ENCODE measurements around the gene STAT5B. TPM values are rescaled to one million over a fixed set of nuclear protein-coding genes. Genes with fewer than 3 reads are reported as not detected.
"Not testable (repeated sequence)": the region's sequence is repeated elsewhere in the genome, so short reads cannot be mapped to it uniquely, and the experiment has no call there.

The STAT5B gene
- total RNA-seq, 1 donor from 2014 or later, result 49.2 TPM

- TF ChIP-seq CTCF (conservative IDR thresholded peaks at IDR 0.05), result no peak
- peaks cover 23% of the 10 kb centered on the region for H3K4me1 Mint-ChIP-seq
- DNase-seq (ENCODE audit: low read depth, low spot score), result no peak
- H3K4me3 Mint-ChIP-seq, result no peak overlapping the region
- peaks cover 34% of the 10 kb centered on the region for H3K27me3 Mint-ChIP-seq (ENCODE audit: low read depth)
- H3K9me3 Mint-ChIP-seq, result no peaks in the 10 kb centered on the region
- no peaks in the 10 kb centered on the region for H3K36me3 Mint-ChIP-seq (ENCODE audit: low read depth)
- H3K27ac Mint-ChIP-seq (ENCODE audit: unreplicated experiment), result no peak overlapping the region
Measured at GRCh38 chr17:42187833-42188232, 88.4 kb downstream of the STAT5B start.

GRCh38 chr17:42186191-42186590, 90.0 kb downstream of the STAT5B start:
- Mint-ChIP-seq H3K4me3 (peak overlapping the region; percentile 61), H3K27me3 (ENCODE audit: low read depth) (peaks cover 50% of the 10 kb centered on the region), H3K4me1 (peaks cover 23% of the 10 kb centered on the region)
- H3K27ac Mint-ChIP-seq (ENCODE audit: unreplicated experiment); DNase-seq (ENCODE audit: low read depth, low spot score); H3K36me3 Mint-ChIP-seq (ENCODE audit: low read depth); H3K9me3 Mint-ChIP-seq: not testable (repeated sequence)

- peaks cover 23% of the 10 kb centered on the region for H3K4me1 Mint-ChIP-seq
- TF ChIP-seq CTCF (conservative IDR thresholded peaks at IDR 0.05), result no peak
- DNase-seq (ENCODE audit: low read depth, low spot score), result no peak
- H3K27me3 Mint-ChIP-seq (ENCODE audit: low read depth), result peaks cover 54% of the 10 kb centered on the region
- peak overlapping the region; percentile 61 for H3K4me3 Mint-ChIP-seq
- no peaks in the 10 kb centered on the region for H3K36me3 Mint-ChIP-seq (ENCODE audit: low read depth)
- no peaks in the 10 kb centered on the region for H3K9me3 Mint-ChIP-seq
- H3K27ac Mint-ChIP-seq (ENCODE audit: unreplicated experiment), result no peak overlapping the region
Measured at GRCh38 chr17:42185621-42185930, 90.6 kb downstream of the STAT5B start.

GRCh38 chr17:42184713-42185620, 91.2 kb downstream of the STAT5B start, which contains the start of gene HCRT:
HCRT (minus strand) TSS chr17:42185452; CDS start chr17:42185365, 87 bp downstream.
- H3K27me3 Mint-ChIP-seq (ENCODE audit: low read depth), result peaks cover 60% of the 10 kb centered on the region
- no peaks in the 10 kb centered on the region for H3K9me3 Mint-ChIP-seq
- H3K27ac Mint-ChIP-seq (ENCODE audit: unreplicated experiment), result no peak within 1 kb of the TSS
- no peak for DNase-seq (ENCODE audit: low read depth, low spot score)
- H3K4me1 Mint-ChIP-seq, result peaks cover 27% of the 10 kb centered on the region
- H3K4me3 Mint-ChIP-seq, result peak within 1 kb of the TSS; percentile 61
- no peak for TF ChIP-seq CTCF (conservative IDR thresholded peaks at IDR 0.05)
- no peaks in the 10 kb centered on the region for H3K36me3 Mint-ChIP-seq (ENCODE audit: low read depth)

- peaks cover 70% of the 10 kb centered on the region for H3K27me3 Mint-ChIP-seq (ENCODE audit: low read depth)
- peak; percentile 84 for TF ChIP-seq CTCF (conservative IDR thresholded peaks at IDR 0.05)
- no peak overlapping the region for H3K27ac Mint-ChIP-seq (ENCODE audit: unreplicated experiment)
- peak overlapping the region; percentile 74 for H3K4me3 Mint-ChIP-seq
- no peaks in the 10 kb centered on the region for H3K9me3 Mint-ChIP-seq
- H3K4me1 Mint-ChIP-seq, result peaks cover 27% of the 10 kb centered on the region
- peak; percentile 84 for DNase-seq (ENCODE audit: low read depth, low spot score)
- H3K36me3 Mint-ChIP-seq (ENCODE audit: low read depth), result no peaks in the 10 kb centered on the region
Measured at GRCh38 chr17:42183741-42184711, 92.2 kb downstream of the STAT5B start.

Data from neural crest cell (in vitro differentiated cells).